Hematopoietic multipotent progenitor cell (in vitro differentiated cells): ENCODE results near the gene ETFDH. TPM values are rescaled to one million over a fixed set of nuclear protein-coding genes. Genes with fewer than 3 reads are reported as not detected.
"Not testable (repeated sequence)": the region's sequence is repeated elsewhere in the genome, so short reads cannot be mapped to it uniquely, and the experiment has no call there.

Source experiments
- DNase-seq, 3 donors: peaks; one replicate each; pipeline ENCODE4 v3.0.0-alpha.2; 2011 to 2015; ENCODE audit warnings: low read depth in 2 of 3, low spot score in 2 of 3
- total RNA-seq: library from RNA; depleted of rRNA; stranded (reverse); fragments of >200 nt; gene quantifications from one replicate; pipeline ENCODE4 v1.2.3, GENCODE V29; 2012

ETFDH gene
- total RNA-seq, 1 donor: 17.2 TPM

DNA sequence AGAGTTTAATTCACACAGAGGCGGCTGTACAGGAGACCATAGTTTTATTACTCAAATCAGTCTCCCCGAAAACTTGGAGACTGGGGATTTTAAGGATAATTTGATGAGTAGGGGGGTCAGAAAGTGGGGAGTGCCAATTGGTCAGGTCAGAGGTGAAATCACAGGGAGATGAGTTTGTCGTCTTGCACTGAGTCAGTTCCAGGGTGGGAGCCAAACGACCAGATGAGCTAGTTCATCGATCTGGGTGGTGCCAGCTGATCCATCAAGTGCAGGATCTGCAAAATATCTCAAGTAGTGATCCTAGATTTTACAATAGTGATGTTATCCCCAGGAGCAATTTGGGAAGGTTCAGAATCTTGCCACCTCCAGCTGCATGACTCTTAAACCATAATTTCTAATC lies 4.0 kb downstream of the ETFDH start:
- no peak for DNase-seq

DNA sequence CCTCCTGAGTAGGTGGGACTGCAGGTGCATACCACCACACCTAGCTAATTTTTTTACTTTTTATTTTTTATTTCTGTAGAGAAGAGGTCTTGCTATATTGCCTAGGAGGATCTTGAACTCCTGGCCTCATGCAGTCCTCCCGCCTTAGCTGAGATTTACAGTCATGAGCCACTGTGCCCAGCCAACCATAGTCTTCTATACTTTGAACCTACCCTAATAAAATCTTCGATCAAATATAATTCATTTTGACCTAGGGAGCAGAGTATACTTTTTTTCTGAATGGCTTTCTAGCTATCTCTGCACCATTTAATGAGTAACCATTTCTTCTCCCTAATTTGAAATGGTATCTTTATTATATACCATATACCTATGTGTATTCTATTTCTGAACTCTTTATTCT lies 6.7 kb downstream of the ETFDH start:
- no peak for DNase-seq

DNA sequence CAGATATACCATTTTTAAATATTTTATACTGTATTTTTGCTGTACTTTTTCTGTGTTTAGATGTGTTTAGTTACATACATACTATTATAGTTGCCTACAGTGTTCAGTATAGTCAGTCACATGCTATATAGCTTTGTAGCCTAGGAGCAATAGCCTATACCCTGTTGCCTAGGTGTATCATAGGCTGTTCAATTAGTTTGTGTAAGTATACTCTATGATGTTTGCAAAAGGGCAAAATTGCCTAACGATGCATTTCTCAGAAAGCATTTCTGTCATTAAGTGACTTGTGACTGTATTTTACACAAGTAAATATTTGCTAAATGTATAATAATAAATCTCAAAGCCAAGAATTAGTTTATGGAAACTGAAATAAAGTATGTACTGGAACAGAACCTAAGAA lies 9.5 kb downstream of the ETFDH start:
- DNase-seq: no peak

DNA sequence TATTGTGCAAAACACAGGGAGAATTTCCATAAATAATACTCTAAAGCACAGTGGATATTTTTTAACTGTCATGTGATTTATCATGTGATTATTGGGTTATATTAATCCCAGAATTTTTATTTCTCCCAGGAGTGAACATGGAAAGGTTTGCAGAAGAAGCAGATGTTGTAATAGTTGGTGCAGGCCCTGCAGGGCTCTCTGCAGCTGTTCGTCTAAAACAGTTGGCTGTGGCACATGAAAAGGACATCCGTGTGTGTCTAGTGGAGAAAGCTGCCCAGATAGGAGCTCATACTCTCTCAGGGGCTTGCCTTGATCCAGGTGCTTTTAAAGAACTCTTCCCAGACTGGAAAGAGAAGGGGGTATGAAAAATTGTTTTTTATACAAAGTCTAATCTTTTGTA lies 10.0 kb downstream of the ETFDH start:
- DNase-seq: no peak

DNA sequence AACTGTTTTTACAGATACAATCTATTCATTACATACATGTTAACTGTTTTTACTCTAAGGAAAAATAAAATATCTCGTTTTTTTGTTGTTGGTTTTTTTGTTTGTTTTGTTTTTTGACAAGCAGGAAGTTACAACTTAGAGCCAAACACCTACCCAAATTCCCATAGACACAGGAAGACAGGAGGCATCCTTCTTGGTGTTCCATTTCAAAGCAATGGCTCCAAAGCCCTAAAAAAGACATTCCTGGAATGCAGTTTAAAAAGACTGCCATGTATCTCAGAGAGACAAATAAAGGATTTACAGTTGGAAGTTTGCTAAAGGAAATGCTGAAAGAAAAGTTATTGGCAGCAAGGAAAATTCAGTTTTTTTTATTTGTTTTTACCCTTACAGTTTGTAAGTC lies 16.7 kb downstream of the ETFDH start:
- DNase-seq: no peak

DNA sequence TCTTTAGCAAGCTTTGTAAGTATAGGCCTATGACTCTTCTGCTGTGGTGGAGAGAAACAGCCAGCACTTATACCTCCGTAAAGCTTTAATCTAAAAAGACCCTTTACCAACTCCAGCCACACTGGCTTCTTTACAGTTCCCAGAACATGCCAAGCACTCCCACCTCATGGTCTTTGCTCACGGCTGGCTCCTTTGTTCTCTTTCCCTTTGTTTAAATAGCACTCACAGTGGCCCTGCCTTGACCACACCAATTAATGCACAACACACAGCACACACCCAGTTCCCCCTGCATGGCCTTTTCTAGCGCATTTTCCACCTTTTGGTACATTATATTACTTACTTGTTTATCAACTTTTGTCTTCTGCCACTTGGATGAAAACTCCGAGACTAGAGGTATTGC lies 32.2 kb downstream of the ETFDH start:
- DNase-seq: no peak

DNA sequence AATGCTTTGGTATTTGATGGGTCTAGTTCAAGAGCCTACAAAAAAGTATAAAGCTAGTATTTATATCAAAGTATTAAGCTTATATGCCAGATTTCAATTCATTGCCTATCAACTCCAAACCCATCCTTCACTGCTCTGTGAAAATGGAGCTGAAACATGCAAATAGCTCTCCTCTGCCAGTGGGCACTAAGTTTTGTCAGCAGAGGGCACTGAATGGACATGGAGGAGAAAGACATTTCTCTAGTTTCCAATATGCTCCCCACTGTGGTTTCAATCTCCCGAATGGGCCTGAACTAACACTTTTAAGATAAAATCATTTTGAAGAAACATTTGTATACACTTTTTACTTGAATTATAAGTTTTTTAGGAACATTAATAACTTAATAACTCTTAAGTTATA lies 38.7 kb downstream of the ETFDH start:
- DNase-seq: peak in 2 of 3 donors; percentile 21 to 47

DNA sequence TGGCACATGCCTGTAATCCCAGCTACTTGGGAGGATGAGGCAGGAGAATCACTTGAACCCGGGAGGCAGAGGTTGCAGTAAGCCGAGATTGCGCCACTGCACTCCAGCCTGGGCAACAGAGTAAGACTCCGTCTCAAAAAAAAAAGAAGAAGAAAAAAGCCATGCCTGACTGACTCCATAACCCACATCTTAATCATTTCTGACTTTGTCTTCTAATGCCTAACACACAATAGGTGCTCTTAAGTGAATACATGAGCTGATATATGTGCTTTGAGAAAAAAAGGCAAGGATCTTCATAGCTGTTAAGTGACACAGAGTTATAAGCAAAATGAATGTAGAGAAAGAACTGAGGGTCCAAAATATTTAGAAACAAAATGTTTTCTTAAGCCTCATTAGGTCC lies 40.5 kb downstream of the ETFDH start:
- DNase-seq: not testable (repeated sequence)

DNA sequence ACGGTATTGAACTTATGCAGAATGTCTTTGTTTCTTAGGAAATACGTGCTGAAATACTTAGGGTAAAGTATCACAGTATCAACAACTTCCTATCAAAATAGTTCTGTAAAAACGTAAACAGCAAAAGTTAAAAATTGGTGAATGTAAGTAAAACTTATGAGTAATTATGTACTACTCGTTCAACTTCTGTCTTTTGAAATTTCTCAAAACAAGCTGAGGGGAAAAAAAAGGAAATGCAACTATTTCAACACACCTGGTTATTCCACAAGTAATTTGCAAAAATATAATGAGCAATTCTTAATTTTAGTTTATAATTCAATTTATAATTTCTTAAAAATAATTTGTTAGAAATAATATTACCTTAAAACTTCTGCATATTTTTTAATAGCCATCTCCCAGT lies 42.8 kb downstream of the ETFDH start:
- no peak for DNase-seq

DNA sequence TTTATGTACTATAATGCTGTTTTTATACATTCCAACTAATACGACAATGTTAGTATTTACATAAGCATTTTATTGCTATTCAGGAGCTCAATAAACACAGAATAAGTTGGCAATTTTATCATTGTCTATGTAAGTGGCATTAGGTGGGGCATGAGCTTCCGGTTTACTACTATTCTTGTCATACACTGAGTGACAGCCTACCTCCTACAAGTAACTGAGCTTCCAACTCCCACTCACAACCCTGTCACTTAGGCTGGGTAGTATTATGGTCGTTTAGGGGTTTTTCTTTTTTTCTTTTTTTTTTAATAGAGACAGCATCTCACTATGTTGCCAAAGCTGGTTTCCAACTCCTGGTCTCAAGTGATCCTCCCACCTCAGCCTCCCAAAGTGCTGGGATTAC lies 43.7 kb downstream of the ETFDH start:
- no peak for DNase-seq

DNA sequence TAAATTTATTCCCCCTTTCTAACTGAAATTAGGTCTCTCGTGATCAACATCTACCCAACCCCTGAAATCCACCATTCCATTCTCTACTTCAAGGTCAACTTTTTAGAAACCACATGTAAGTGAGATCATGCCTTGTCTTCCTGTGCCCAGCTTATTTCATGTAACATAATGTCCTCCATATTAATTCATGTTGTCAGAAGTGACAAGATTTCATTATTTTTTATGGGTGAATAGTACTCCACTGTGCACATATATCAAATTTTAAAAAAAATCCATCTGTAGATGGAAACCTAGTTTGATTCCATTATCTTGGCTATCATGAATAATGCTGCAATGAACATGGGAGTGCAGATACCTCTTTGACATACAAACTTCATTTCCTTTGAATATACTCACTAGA lies 49.6 kb downstream of the ETFDH start:
- DNase-seq: no peak

DNA sequence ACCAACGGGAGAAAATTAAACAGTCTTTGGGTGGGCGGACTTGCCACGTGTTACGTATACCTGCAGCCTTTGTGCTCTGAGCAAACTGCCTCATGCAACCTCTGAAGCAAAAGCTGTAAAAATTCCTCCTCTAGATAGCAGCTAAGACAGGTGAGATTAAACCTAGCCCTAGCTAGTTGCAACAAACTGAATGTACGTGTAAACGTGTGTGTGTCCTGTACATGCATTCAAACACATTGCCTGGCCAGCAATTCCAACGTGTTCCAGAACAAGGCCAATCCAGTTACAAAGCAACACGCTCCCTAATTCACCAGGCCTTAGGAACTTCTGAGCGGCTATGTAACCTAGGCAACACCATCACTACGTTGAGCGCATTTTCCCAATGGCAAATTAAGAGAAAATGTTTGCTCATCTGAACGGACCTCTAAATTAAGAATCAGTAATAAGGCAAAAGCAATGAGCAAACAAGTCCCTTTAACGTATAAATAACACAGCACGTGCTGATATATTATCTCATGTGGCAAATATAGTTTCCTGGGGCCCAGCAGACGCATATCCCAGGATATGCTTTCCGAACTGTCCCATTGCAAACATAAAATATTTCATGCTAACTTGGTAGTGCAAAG lies 50.3 kb downstream of the ETFDH start:
- DNase-seq: peak; percentile 6 to 19 (median 9)

DNA sequence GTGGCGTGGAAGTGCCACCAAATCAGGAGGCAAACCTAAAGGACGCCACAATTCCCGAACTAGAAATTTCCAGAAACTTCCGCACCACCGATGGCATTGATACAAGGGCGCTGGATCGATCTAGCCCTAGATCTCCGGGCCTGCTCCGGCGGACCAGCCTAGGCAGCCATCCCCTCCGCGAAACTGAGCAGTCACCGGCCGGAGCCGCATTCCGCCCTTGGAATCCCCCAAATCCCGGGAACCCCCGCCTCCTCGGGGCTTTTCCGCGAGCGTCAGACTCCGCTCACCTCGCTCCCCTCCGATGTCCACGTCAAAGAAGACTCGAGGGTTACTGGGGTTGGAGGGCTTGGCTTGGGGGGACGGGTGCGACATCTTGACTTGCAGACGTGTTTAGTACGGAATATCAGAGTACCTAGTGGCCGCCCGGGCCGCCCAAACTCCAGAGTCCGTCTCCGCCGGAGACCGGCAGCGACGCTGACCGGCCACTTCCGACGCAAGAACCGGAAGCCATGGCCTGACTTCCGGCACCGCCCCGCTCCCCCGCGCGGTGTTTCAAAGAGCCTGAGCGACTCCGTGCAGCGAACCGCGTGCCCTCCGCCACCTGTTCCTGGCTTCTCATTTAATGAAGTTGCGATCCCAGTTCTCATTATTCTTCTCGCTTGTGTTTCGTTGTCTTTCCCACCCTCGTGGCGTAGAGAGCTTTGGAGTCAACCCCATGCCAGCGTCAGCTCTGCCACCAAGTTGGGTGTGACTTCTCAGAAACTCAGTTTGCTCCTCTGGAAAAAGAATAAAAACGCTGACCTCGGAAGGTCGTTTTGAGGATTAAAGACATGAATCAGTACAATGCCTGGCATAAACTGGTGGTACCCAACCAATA lies 51.1 kb downstream of the ETFDH start, which contains the start of gene PPID:
PPID (minus strand) TSS at position 480 of the 877 bp plus-strand sequence; CDS start at position 372, 108 bp downstream.
- DNase-seq: peak; percentile 64 to 83 (median 77)

DNA sequence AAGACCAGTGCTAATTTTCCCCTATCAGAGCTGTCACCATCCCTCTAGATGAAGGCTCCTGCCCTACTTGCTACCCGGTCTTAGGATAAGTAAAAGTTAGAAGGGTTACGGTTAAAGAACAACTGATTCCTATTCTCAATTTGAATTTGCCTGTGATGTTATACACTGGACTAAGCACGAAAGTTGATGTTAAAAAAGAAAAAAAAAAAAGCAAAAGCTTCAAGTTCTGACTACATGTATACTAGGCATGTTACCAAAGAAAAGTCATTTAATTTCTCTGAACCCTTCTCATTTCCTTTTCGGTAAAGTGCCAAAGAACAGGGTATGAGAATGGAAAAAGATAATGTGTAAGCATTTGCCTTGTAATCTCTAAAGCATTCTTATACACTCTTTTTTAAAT lies 52.5 kb downstream of the ETFDH start:
- no peak for DNase-seq

DNA sequence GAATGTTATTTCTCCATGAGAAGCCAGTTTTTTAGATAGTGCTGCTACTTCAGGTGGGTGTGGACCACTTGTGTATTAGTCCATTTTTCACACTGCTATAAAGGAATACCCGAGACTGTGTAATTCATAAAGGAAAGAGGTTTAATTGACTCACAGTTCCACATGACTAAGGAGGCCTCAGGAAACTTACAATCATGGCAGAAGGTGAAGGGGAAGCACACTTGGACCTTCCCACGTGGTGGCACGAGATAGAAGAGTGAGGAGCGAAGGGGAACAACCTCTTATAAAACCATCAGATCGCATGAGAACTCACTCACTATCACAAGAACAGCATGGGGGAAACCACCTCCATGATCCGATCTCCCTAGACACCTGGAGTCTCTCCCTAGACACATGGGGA lies 54.5 kb downstream of the ETFDH start:
- DNase-seq: no peak

DNA sequence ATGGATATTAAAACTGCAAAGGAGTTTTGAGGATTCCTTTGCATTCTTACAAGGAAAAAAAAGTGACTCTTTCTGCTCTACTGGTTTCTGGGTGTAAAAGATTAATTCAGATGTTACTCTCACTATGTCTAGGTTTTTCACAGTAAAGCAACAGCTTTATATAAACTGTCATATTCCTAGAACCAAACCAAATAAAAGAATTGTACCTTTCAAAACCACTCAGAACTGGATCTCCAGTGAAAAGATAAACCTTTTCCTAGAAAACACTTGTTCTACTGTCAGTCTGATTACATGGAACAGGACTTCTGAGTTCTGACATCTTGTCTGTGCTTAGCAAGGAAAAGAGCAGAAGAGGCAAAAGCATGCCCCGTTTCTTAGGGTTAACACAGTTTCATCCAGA lies 56.1 kb downstream of the ETFDH start:
- no peak for DNase-seq

DNA sequence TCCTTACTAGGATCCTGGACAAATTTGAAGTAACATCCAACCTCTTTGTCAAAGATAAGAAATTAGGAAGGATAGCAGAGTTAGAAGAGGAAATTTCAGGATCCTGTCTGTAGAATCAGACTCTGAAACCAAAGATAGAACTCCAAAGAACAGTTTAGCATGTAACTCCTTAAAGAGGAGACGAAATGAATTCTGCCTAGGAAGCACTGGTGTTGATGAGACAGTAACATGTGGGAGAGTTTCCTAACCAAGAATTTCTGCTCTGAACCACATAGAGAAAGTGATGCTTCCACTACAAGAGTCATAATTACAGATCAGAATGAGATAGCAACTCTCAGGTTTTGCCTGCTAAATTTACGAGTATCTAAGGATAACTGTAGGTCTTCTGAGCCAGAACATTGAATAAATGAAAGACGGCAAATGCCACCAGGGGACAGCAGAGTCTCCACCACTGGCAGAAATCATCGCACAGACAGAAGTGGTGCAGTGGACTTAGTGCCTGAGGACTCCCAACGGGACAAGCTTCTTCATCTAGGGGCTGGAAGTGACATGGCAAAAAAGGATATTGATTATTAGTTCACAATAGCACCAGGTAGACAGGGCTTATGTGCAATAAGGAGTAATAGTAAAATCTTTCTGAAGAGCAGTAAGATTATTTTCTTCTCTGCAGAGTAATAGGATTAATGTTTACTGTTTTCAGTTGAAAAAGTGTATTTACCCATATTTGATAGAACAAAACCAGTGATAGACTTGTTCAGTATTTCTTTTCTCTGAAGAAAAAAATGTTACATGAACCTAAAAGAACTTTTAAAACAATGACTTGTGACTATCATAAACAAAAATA lies 57.8 kb downstream of the ETFDH start:
- DNase-seq: peak; percentile 18 to 77 (median 65)

DNA sequence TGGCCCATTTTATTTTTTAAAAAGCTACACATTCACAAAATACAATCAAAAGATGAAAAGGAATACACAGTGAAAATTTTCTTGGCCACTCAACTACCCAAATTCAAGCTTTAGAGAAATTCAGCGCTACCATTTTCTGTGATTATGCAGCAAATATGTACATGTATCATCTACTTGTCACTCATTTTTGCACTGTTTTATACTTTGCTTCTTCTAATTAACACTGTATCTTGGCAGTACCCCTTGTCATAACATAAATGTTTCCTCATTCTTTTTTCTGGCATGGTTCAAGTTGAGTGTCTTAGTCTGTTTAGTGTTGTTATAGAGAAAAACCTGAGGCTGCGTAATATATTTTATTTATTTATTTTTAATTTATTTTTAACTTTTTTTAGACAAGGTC lies 66.8 kb downstream of the ETFDH start:
- DNase-seq: no peak

DNA sequence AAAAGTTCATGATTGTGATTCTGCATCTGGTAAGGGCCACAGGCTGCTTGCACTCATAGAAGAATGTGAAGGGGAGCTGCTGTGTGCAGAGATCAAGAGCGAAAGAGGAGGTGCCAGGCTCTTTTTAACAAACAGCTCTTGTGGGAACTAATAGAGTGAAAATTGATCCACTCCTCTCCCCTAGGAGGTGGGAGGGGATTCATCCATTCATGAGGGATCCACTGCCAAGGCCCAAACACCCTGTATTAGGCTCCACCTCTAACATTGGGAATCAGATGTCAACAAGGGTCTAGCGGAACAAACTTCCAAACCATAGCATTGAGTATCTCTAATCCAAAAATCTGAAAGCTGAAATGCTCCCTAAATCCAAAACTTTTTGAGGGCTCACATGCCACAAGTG lies 67.5 kb downstream of the ETFDH start:
- no peak for DNase-seq

DNA sequence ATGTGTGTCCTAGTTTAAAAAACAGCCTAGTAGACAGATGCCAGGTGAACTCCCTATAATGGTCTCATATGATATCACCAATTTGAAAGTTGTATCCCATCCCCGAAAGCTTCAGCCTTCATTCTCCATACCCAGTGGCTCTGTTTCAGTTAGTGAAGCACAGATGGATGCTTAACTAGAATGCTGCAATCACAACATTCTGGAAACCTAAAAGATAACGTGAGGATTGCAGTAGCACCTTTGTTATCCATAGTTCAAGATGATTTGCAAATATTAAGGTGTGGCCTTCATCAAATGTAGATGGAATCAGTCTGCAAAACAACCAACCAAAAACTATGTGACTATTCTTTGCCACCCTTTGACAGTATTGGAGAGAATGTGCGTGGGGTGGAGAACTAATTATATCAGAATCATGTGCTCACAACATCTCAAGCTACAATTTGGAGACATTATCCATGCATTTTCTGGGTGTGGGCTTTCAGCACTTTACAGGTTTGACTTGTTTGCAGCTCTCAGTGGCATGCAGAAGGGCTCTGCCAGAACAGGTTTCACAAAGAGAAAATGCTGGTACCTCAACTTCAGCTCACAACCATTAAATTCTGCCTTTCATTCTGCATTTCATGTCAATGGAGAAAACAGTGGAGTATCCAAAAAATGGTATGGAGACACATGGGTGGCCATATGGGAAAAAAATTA lies 69.4 kb downstream of the ETFDH start:
- DNase-seq: no peak

DNA sequence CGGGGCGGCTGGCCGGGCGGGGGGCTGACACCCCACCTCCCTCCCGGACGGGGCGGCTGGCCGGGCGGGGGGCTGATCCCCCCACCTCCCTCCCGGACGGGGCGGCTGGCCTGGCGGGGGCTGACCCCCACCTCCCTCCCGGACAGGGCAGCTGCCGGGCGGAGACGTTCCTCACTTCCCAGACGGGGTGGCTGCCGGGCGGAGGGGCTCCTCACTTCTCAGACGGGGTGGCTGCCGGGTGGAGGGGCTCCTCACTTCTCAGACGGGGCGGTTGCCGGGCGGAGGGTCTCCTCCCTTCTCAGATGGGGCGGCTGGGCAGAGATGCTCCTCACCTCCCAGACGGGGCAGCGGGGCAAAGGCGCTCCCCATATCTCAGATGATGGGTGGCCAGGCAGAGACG lies 74.4 kb downstream of the ETFDH start:
- DNase-seq: not testable (repeated sequence)
